Measurements from ENCODE around the gene CXADR.

CXADR gene

GRCh38 chr21:17607684-17608083, 94.8 kb downstream of the CXADR start:
- peak; percentile 5 for DNase-seq (ENCODE audit: low read depth)

DNA sequence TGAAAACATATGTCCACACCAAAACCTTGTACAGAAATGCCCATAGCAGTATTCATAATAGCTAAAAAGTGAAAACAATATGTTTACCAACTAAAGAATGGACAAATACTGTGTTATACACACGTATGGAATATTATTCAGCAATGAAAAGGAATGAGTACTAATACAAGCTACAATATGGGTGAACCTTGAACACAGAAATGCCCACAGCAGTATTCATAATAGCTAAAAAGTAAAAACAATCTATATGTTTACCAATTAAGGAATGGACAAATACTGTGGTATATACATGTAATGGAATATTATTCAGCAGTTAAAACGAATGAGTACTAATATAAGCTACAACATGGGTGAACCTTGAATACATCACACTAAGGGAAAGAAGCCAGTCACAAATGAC, 96.8 kb downstream of the CXADR start:
- no peak for DNase-seq (ENCODE audit: low read depth)

GRCh38 chr21:17610911-17611310, 98.1 kb downstream of the CXADR start:
- peak; percentile 22 for DNase-seq (ENCODE audit: low read depth)

- peak; percentile 93 for DNase-seq (ENCODE audit: low read depth)
Observed at GRCh38 chr21:17611414-17612022, 98.7 kb downstream of the CXADR start.

DNA sequence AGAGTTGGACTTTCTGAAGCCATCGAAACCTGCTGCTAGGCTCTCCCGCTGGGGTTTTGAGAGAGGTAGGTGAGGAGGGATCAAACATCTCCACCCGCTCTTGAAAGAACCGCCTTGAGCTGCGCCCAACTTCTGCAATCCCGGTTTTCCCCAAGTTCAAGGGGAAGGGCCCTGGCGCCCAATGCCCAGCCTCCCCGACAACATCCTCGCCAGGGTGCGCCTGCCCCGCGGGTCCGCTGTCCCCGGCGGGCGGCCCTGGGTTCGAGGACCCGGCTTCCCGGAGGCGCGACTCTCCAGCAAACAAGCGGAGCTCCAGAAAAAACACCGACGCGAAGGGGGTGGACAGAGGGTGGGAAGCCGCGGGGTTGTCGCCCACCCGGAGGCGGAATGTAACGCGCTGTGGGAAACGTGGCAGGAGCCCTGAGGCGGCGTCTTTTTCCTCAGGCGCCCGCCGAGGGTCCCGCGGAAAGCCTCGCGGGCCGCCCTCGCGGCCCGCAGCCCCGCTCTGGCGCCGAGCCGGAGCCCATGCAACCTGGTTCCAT, 99.3 kb downstream of the CXADR start:
- peak; percentile 65 for DNase-seq (ENCODE audit: low read depth)

GRCh38 chr21:17612565-17613241, 99.9 kb downstream of the CXADR start, which contains the start of gene BTG3:
BTG3 (minus strand) TSS chr21:17612901; CDS start chr21:17609144, 3,757 bp downstream.
- DNase-seq (ENCODE audit: low read depth) = peak; percentile 78

DNA sequence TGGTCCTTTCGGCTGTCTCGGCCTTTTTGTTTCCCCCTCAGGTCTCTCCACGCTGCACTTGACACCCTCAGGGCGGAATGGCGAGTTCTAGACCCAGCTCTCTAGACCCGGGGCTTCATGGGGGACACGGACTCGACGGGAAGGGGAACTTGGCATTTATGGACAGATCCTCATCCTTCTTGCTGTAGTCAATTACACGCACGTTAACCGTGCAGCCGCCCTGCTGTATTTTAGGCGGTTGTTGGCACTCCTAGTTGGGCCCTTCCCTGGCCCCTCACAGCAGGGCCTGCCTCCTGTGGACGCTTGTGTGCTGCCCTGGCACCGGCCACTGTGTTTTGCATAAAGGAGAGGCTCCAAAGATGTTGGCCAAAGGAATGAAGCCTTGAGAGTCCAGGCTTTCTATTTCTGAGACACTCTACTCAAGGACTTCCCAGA, 100.4 kb downstream of the CXADR start:
- DNase-seq (ENCODE audit: low read depth) = no peak

GRCh38 chr21:17616831-17617230, 104.0 kb downstream of the CXADR start:
- DNase-seq (ENCODE audit: low read depth) = no peak

DNA sequence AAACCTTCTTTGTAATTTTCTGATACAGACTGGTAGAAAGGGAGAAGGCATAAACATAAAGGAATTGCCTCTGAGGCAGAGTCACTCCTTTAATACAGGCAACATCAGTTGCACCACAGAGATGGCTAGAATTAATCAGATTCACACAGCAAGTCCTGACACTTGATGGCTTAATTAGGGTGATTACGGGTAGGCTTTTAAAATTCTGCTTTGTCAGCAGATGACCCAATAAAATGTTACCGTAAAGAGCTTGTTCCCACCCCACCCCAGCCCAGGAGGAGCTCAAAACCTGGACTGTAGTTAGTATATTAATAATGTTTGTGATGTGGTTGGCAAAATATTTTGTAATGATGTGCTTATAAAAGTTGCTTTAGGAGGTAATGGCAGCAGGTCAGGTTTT, 109.2 kb downstream of the CXADR start:
- DNase-seq (ENCODE audit: low read depth) = no peak

DNA sequence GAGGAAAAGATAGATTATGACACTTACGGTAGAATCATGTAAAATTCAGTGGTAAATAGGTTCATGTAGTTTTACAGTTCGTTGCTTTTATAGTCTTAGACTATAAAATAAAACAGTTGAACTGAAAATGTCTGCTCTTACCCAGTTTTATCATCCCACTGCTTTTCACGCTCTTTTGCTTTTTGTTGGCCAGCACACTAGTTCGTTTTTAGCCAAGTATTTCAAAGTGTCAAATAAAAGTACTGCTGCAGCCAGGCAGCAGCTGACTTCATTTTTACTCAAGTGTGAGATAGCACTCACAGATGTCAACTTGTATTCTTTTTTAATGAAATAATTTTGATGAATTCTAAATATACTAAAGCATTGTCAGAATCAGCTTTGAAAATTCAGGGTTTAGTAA, 118.4 kb downstream of the CXADR start:
- no peak for DNase-seq (ENCODE audit: low read depth)

DNA sequence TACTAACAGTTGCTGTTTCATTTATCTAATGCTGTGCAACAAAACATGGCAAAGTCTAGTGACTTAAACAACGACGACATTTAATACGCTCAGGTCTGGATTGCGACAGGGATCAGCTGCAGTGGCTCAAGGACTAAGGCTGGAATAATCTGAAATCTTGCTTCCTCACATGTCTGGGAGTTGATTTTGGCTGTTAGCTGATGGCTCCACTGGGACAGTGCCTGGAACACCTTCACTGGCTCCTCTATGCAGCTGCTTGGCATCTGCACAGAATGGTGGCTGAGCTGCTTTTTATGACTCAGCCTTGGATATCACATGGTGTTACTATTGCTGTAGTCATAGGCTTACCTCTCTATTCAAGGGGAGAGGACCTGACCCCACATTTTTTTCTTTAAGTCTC, 123.9 kb downstream of the CXADR start:
- DNase-seq (ENCODE audit: low read depth) = no peak

DNA sequence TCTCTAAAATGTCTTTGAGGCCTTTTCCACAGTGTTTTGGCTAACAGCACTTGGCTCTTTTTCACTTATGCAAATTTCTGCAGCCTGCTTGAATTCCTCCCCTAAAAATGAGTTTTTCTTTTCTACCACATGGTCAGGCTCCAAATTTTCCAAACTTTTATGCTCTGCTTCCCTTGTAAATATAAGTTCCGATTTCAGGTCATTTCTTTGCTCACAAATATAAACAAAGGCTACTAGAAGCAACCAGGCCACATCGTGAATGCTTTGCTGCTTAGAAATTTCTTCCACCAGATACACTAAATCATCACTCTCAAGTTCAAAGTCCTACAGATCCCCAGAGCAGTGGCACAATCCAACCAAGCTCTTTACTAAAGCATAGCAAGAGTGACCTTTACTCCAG, 128.0 kb downstream of the CXADR start:
- no peak for DNase-seq (ENCODE audit: low read depth)
